Measurements from ENCODE around the gene PROS1. TPM values are rescaled to one million over a fixed set of nuclear protein-coding genes. Genes with fewer than 3 reads are reported as not detected.
"Not testable (repeated sequence)": the region's sequence is repeated elsewhere in the genome, so short reads cannot be mapped to it uniquely, and the experiment has no call there.

The PROS1 gene
- total RNA-seq, 3 donors from 2014 or later, result 0.08 to 0.33 (median 0.32) TPM

DNA sequence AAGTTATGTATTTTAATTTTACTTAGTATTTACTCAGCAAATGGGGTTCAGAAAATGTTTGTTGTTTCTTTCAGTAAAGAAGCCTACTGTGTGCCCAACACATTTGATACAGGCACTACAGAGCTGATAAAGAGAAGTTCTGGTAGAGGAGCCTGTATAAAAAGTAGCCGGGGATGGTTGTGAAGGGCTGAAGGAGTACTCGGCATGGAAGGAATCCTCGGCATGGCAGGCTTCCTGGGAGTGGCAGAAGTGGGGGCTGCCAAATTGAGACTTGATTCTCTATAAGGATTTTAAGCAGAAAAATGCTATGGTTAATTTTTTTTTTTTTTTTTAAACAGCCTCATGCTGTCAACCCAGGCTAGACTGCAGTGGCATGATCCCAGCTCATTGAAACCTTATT, 15.5 kb upstream of the PROS1 start:
- no peak for DNase-seq
- H3K36me3 Mint-ChIP-seq (ENCODE audit: insufficient read depth), result no peaks in the 10 kb centered on the region
- H3K27me3 Mint-ChIP-seq (ENCODE audit: low read depth), result no peaks in the 10 kb centered on the region
- ATAC-seq, result no peak
- H3K4me3 Mint-ChIP-seq, result no peak overlapping the region
- H3K4me1 Mint-ChIP-seq (ENCODE audit: low read depth), result peaks cover 2% of the 10 kb centered on the region
- no peaks in the 10 kb centered on the region for H3K9me3 Mint-ChIP-seq

DNA sequence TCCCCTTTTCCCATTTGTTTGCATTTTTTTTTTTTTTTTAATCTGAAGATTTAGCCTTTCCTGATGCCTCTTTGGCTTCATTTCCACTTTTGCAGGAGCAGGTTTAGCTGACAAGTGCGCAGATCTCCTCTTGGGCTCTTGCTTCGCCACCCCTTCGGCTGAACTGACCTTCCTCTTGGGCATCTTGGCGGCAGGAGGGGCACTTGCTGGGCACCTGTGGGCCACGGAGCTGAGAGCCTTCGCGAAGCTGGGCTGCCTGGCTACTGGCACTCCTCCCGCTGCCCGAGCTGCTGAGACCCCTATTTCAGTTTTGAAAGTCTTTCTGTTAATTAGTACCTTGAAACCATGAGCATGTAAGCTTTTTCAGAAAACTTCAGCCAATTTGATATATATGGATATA, 15.1 kb upstream of the PROS1 start:
- no peak for DNase-seq
- Mint-ChIP-seq H3K9me3 (no peaks in the 10 kb centered on the region), H3K36me3 (ENCODE audit: insufficient read depth) (no peaks in the 10 kb centered on the region), H3K27me3 (ENCODE audit: low read depth) (no peaks in the 10 kb centered on the region), H3K4me3 (no peak overlapping the region), H3K4me1 (ENCODE audit: low read depth) (no peaks in the 10 kb centered on the region)
- no peak for ATAC-seq

DNA sequence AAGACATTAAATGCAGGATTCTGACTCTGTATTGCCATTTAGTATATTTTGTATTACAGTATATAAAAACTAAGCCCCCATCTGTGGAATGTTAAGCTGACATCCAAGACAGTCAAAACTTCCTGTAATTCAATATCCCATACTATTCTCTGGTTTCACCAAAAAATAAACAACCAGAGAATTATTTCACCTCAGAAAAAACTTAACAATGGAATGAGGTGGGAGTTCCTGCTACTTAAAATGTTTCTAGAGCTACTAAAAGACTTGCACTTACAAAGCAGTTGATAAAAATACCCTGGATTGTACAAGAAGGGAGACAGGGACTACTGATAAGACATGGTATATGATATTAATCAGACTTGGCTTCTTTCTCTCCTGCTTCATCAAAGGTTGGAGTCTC, 14.6 kb upstream of the PROS1 start:
- DNase-seq, result no peak
- H3K4me3 Mint-ChIP-seq, result no peak overlapping the region
- H3K27me3 Mint-ChIP-seq (ENCODE audit: low read depth), result no peaks in the 10 kb centered on the region
- H3K9me3 Mint-ChIP-seq, result no peaks in the 10 kb centered on the region
- no peak for ATAC-seq
- no peaks in the 10 kb centered on the region for H3K4me1 Mint-ChIP-seq (ENCODE audit: low read depth)
- no peaks in the 10 kb centered on the region for H3K36me3 Mint-ChIP-seq (ENCODE audit: insufficient read depth)

DNA sequence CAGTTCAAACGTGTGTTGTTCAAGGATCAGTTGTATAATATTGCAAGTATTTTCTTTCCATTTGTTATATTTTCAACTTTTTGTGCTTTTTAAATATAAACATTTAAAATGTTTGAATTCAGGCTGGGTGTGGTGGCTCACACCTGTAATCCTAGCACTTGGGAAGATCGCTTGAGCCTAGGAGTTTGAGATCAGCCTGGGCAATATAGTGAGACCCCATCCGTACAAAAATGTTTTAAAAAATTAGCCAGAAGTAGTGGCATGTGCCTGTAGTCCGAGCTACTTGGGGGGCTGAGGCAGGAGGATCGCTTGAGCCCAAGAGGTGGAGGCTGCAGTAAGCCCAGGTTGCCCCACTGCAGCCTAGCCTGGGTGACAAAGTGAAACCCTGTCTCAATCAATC, 10.9 kb upstream of the PROS1 start:
- no peak overlapping the region for H3K4me3 Mint-ChIP-seq
- peaks cover 17% of the 10 kb centered on the region for H3K4me1 Mint-ChIP-seq (ENCODE audit: low read depth)
- no peak for DNase-seq
- H3K9me3 Mint-ChIP-seq, result no peaks in the 10 kb centered on the region
- no peak for ATAC-seq
- H3K36me3 Mint-ChIP-seq (ENCODE audit: insufficient read depth), result no peaks in the 10 kb centered on the region
- H3K27me3 Mint-ChIP-seq (ENCODE audit: low read depth), result no peaks in the 10 kb centered on the region

DNA sequence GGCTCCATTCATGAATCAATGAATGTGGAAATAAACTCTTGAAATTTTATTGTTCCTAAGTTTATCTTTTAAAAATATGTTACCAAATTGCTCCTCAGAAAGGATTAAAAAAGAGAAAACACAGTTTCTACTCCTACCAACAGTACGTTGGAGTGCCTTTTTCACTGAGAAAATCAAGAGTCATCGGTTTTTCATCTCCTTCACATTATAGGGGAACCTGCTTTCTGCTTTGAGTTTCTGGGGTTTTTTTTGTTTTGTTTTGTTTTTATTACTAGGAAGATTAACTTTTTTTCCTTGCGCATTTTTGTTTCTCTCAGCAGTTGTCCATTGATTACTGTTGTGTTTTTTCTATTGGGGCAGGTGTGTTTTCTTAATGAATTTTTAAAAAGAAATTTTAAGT, 9.7 kb upstream of the PROS1 start:
- Mint-ChIP-seq H3K27me3 (ENCODE audit: low read depth) (no peaks in the 10 kb centered on the region), H3K4me3 (no peak overlapping the region), H3K36me3 (ENCODE audit: insufficient read depth) (no peaks in the 10 kb centered on the region), H3K4me1 (ENCODE audit: low read depth) (peaks cover 21% of the 10 kb centered on the region), H3K9me3 (no peaks in the 10 kb centered on the region)
- ATAC-seq (no peak), DNase-seq (no peak)

DNA sequence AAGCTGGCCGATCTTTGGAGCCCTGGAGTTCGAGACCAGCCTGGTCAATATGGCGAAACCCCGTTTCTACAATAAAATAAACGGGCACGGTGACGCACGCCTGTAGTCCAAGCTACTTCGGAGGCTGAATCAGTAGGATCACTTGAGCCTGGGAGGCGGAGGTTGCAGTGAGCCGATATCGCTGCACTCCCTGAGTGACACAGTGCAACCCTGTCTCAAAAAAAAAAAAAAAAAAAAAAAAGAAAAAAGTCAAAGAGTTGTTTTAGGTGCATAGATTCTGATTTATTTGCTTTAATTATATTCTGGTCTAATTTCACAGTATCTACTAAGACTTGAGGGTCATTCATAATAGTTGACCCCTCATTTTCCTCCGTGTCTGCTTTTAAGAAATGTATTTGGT, 8.0 kb upstream of the PROS1 start:
- ATAC-seq (no peak), DNase-seq (no peak)
- Mint-ChIP-seq H3K36me3 (ENCODE audit: insufficient read depth) (no peaks in the 10 kb centered on the region), H3K4me3 (peak overlapping the region; percentile 90), H3K4me1 (ENCODE audit: low read depth) (peaks cover 21% of the 10 kb centered on the region), H3K9me3 (no peaks in the 10 kb centered on the region), H3K27me3 (ENCODE audit: low read depth) (no peaks in the 10 kb centered on the region)

DNA sequence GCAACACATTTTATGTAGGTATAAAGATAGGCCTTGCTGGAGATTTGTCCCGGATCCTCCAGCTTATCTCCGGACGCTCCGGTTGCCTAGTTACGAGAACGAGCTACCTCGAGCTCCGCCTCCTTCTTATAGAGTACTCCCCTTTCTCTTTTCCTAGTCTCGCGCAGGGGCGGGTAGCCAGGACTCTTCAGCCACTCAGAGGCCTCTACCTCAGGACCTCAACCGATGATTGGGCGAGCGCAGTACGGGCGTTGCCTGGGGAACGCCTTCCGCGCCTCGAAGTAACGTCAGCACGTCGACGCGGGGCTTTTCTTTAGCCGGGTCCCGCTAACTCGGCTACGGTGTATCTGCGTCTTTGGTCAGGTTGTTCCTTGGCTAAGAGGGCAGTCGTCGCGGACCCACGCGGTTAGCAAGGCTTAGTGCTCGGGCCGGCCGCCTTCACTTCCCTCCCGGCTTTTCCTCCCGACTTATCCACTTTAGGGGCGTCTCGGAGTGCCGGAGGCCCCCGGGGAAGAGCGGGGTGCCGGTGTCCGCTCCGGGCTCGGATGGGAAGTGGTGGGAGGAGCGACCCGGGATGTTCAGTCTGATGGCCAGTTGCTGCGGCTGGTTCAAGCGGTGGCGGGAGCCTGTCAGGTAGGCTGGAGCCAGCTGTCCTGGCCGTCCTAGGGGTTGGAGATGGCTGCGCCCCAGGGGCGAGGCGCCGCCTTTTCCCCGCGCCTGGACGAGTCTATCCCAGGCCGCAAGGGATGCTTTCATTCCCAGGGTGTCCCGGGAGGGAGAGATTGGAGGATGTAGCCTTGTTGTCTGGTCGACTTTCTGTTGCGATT, 6.4 kb upstream of the PROS1 start, which contains the start of gene ARL13B:
Gene ARL13B (plus strand): TSS at position 306 of the 827 bp plus-strand sequence. CDS start 269 bp downstream, at position 575.
- no peaks in the 10 kb centered on the region for H3K27me3 Mint-ChIP-seq (ENCODE audit: low read depth)
- H3K36me3 Mint-ChIP-seq (ENCODE audit: insufficient read depth), result no peaks in the 10 kb centered on the region
- peak; percentile 90 for DNase-seq
- ATAC-seq, result peak; percentile 100
- peaks cover 21% of the 10 kb centered on the region for H3K4me1 Mint-ChIP-seq (ENCODE audit: low read depth)
- no peaks in the 10 kb centered on the region for H3K9me3 Mint-ChIP-seq
- peak within 1 kb of the TSS; percentile 90 for H3K4me3 Mint-ChIP-seq

DNA sequence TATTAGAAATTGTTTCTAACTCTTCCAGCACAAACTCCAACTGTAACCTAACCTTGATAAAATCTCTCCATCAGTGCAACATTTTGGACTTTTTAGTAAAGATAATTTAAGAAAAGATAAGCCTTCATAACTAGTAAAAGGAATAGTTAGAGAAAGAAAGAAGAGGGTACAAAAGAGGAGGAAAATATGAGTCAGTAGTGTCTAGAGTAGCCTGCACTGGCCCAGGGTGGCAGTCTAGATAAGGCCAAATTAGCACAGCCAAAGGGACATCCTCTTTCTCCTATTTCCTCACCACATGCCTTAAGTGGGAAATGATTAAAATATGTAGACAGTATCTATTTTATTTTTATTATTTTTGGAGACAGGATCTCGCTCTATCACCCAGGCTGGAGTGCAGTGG, 3.7 kb downstream of the PROS1 start:
- no peak for ATAC-seq
- Mint-ChIP-seq H3K4me1 (ENCODE audit: low read depth) (peaks cover 8% of the 10 kb centered on the region), H3K9me3 (no peaks in the 10 kb centered on the region), H3K4me3 (no peak overlapping the region), H3K36me3 (ENCODE audit: insufficient read depth) (no peaks in the 10 kb centered on the region), H3K27me3 (ENCODE audit: low read depth) (peaks cover 16% of the 10 kb centered on the region)
- DNase-seq, result no peak

DNA sequence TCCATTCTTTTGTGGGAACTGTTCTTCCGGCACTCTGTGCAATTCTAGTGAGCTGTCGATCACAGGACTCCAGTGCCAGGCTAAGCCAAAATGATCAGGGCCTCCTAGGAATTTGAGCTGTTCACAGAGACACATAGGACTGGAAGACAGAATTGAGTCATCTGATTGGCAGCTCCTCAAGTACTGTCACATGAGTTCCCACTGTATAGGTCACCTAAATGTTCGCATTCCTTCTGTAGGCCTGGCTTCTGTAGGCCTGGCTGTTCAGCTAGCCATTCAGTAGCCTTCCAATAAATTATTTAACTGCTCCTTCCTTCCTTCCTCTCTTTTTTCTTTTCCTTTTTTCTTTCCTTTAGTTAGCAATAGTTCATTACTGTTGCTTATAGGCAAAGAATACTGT, 4.3 kb downstream of the PROS1 start:
- no peaks in the 10 kb centered on the region for H3K9me3 Mint-ChIP-seq
- peaks cover 8% of the 10 kb centered on the region for H3K4me1 Mint-ChIP-seq (ENCODE audit: low read depth)
- DNase-seq, result no peak
- peaks cover 18% of the 10 kb centered on the region for H3K27me3 Mint-ChIP-seq (ENCODE audit: low read depth)
- H3K36me3 Mint-ChIP-seq (ENCODE audit: insufficient read depth), result no peaks in the 10 kb centered on the region
- no peak overlapping the region for H3K4me3 Mint-ChIP-seq
- ATAC-seq, result no peak

DNA sequence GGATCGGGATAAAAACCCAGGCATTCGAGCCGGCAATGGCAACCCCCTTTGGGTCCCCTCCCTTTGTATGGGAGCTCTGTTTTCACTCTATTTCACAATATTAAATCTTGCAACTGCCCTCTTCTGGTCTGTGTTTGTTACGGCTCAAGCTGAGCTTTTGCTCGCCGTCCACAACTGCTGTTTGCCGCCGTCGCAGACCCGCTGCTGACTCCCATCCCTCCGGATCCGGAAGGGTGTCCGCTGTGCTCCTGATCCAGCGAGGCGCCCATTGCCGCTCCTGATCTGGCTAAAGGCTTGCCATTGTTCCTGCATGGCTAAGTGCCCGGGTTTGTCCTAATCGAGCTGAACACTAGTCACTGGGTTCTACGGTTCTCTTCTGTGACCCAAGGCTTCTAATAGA, 8.6 kb downstream of the PROS1 start:
- DNase-seq; H3K36me3 Mint-ChIP-seq (ENCODE audit: insufficient read depth); ATAC-seq; H3K27me3 Mint-ChIP-seq (ENCODE audit: low read depth); H3K9me3 Mint-ChIP-seq; H3K4me3 Mint-ChIP-seq; H3K4me1 Mint-ChIP-seq (ENCODE audit: low read depth): not testable (repeated sequence)

DNA sequence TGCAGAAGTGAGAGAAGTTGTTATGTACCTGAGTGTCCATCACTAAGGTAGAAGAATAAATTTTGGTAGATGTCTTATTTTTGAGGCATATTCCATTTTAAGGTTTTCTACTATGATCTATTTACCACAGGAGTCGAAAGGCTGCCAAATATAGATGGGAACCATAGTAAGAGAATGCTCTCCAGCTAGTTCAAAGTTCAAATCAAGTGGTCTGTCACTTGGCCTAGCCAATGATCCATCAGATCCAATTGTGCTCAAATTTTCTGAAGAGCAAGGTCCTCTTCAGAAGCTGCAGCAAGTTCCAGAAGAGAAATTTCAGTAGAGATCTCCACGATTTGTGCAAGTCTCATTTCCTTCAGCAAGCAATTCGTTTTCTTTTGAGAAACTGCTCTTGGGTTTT, 10.9 kb downstream of the PROS1 start:
- H3K36me3 Mint-ChIP-seq (ENCODE audit: insufficient read depth), result no peaks in the 10 kb centered on the region
- H3K4me1 Mint-ChIP-seq (ENCODE audit: low read depth), result no peaks in the 10 kb centered on the region
- no peaks in the 10 kb centered on the region for H3K9me3 Mint-ChIP-seq
- ATAC-seq (no peak), DNase-seq (no peak)
- H3K27me3 Mint-ChIP-seq (ENCODE audit: low read depth), result peaks cover 8% of the 10 kb centered on the region
- no peak overlapping the region for H3K4me3 Mint-ChIP-seq

DNA sequence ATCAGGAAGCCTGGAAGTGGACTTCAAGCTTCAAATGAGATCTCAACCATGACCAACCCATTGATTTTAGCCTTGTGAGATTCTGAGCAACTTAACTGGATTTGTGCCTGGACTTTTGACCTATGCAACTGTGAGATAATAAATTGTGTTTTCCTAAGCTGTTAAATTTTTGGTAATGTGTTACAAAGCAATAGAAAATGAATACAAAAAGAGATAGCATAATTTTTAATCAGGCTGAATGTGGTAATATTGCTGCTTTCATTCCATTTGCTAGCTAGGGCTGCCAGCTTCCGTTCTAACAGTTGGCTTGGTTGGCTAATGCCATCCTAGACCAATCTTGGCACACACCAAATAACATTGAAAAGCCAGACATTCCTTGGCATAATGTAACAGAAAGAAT, 12.2 kb downstream of the PROS1 start:
- H3K27me3 Mint-ChIP-seq (ENCODE audit: low read depth), result peaks cover 11% of the 10 kb centered on the region
- DNase-seq, result no peak
- H3K4me1 Mint-ChIP-seq (ENCODE audit: low read depth), result no peaks in the 10 kb centered on the region
- no peaks in the 10 kb centered on the region for H3K36me3 Mint-ChIP-seq (ENCODE audit: insufficient read depth)
- ATAC-seq, result no peak
- no peaks in the 10 kb centered on the region for H3K9me3 Mint-ChIP-seq
- H3K4me3 Mint-ChIP-seq, result no peak overlapping the region

DNA sequence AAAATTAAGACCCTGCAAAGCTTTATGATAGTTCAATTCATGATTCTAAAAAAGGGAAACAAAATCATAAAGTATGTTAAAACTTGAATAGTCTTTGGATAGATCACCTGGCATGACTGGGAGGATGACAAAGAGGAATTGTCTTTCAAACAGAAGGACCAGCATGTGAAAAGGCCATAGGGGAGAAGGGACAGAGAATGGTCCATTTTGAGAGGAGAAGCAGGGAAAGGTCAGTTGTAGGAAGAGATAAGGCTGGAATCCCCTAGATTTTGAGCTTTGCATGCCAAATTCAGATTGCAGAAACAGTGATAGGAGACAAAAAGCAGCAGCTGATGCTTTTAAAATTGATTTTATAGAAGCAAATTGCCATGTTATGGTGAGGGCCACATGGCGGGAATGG, 12.7 kb downstream of the PROS1 start:
- Mint-ChIP-seq H3K36me3 (ENCODE audit: insufficient read depth) (no peaks in the 10 kb centered on the region), H3K4me1 (ENCODE audit: low read depth) (no peaks in the 10 kb centered on the region), H3K27me3 (ENCODE audit: low read depth) (peaks cover 12% of the 10 kb centered on the region)

DNA sequence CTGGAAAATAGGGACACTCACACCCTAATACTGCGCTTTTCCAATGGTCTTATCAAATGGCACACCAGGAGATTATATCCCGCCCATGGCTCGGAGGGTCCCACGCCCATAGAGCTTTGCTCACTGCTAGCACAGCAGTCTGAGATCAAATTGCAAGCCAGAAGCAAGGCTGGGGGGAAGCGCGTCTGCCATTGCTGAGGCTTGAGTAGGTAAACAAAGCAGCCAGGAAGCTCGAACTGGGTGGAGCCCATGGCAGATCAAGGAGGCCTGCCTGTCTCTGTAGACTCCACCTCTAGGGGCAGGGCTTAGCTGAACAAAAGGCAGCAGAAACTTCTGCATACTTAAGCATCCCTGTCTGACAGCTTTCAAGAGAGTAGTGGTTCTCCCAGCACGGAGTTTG, 23.7 kb downstream of the PROS1 start:
- H3K4me3 Mint-ChIP-seq; H3K4me1 Mint-ChIP-seq (ENCODE audit: low read depth); ATAC-seq; H3K36me3 Mint-ChIP-seq (ENCODE audit: insufficient read depth); DNase-seq; H3K9me3 Mint-ChIP-seq: not testable (repeated sequence)
- H3K27me3 Mint-ChIP-seq (ENCODE audit: low read depth), result peaks cover 11% of the 10 kb centered on the region

More for the DNA sequence above, 12.7 kb downstream of the PROS1 start:
- ATAC-seq (no peak), DNase-seq (no peak)
- Mint-ChIP-seq H3K4me3 (no peak overlapping the region), H3K9me3 (no peaks in the 10 kb centered on the region)

DNA sequence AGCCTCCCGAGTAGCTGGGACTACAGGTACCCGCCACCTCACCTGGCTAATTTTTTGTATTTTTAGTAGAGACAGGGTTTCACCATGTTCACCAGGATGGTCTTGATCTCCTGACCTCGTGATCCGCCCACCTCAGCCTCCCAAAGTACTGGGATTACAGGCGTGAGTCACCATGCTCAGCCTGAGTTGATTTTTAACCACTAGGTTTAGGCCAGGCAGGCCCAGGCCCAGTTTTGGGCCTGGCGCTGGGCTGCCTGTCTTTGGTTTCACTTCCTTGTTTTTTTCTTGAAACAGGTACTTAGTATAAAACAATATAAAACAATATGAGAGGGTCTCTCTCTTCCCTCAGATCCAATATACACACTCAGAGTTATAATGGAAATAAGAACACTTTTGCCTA, 36.2 kb downstream of the PROS1 start:
- H3K27me3 Mint-ChIP-seq (ENCODE audit: low read depth); H3K4me3 Mint-ChIP-seq; ATAC-seq; H3K36me3 Mint-ChIP-seq (ENCODE audit: insufficient read depth); DNase-seq; H3K9me3 Mint-ChIP-seq; H3K4me1 Mint-ChIP-seq (ENCODE audit: low read depth): not testable (repeated sequence)
